NCI-H2107 treated with DMSO at 0.1 percent for 48 hours (cell line): ENCODE results near the gene CTCF.

Experiments used
- DNase-seq: peaks from one replicate; lab custom pipeline; 2025; ENCODE audit not compliant: unreplicated experiment; lab: John Stamatoyannopoulos, UW

The CTCF gene

DNA sequence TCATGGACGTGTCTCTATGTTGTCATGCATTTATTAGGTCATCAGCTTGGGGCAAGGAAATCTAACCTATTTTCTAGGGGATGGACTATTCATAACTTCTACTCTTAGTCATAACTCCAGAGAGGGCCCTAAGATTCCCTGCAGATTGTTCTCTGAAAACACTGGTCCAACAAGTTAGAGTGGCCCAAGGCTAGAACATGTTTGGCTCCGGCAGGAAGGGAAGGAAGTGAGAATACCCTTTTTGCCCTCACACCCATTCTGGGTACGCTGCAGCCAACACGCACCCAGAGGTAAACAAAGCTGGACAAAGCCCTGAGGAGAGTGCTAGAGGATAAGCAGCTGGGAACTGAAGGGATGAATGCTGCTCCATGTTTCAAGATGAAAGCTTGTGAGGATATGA is 114.2 kb downstream of the CTCF start:
- no peak for DNase-seq

DNA sequence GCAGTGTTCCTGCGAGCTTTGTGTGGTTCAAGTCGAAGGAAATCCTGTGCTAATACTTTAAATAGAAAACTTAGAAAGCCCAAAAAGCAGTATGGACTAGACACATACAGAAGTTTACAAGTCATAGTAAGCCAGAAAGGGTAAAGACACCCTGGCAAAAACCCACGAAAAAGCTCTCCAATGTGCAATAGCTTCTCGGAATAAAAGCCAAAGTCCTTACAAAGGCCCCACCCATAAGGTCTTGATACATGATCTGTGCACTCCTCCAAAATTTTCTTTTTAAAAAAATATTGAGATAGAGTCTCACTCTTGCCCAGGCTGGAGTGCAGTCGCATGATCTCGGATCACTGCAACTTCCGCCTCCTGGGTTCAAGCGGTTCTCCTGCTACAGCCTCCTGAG is 114.6 kb downstream of the CTCF start:
- DNase-seq: no peak

GRCh38 chr16:67677712-67678111 is 115.4 kb downstream of the CTCF start:
- DNase-seq: no peak

DNA sequence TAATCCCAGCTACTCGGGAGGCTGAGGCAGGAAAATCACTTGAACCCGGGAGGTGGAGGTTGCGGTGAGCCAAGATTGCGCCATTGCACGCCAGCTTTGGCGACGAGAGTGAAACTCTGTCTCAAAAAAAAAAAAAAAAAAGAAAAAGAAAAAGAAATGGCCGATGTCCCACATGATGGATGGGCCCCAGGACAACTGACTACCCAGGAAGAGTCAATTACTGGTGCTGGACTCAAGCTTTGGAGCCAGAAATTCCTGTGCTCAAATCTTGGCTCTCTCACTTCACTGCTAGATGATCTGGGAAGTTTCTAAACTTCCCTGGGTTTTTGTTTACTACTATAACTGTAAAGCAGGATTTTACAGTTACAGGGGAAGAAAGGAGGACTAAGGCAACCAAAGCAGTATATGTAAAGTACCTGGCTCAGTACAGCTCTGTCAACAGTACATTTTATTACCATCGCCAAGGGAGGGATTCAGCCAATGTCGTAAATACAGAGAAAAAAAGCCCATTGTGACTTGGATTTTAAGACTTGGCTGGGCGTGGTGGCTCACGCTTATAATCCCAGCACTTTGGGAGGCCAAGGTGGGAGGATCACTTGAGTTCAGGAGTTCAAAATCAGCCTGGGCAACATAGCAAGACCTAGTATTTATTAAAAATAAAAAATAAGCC is 116.2 kb downstream of the CTCF start:
- no peak for DNase-seq

DNA sequence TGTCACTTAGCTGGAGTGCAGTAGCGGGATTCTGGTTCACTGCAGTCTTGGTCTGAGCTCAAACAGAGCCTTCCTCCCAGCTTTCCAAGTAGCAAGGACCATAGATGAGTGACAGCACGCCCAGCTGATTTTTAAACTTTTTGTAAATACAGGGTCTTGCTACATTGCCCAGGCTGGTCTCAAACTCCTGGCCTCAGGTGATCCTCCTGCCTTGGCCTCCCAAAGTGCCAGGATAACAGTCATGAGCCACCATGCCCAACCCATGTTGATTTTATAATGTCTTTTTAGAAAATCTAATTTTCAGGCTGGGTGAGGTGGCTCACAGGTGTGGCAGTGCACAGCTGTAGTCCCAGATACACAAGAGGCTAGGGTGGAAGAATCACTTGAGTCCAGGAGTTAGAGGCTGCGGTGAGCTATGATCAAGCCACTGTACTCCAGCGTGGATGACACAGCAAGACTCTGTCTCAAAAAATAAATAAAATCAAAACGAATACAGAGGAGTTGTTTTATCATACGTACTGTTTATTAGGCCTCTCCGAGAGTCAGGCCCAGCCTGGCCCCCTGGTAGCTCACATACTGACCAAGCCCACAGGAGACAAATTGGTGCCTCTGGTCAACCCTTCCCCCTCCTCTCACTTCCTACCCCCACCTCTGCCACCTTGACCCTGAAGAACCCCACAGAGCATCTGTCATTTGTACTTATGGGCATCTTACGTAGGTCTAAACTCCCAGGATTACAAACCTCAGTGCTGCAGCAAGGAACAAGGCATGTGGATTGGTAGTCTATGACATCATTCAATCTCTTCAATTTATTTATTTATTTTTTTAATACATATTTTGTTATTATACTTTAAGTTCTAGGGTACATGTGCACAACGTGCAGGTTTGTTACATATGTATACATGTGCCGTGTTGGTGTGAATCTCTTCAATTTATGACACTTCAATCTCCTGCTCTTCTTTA is 117.9 kb downstream of the CTCF start:
- DNase-seq: no peak

- no peak for DNase-seq
These were observed 121.4 kb downstream of the CTCF start for GRCh38 chr16:67683767-67684166.

DNA sequence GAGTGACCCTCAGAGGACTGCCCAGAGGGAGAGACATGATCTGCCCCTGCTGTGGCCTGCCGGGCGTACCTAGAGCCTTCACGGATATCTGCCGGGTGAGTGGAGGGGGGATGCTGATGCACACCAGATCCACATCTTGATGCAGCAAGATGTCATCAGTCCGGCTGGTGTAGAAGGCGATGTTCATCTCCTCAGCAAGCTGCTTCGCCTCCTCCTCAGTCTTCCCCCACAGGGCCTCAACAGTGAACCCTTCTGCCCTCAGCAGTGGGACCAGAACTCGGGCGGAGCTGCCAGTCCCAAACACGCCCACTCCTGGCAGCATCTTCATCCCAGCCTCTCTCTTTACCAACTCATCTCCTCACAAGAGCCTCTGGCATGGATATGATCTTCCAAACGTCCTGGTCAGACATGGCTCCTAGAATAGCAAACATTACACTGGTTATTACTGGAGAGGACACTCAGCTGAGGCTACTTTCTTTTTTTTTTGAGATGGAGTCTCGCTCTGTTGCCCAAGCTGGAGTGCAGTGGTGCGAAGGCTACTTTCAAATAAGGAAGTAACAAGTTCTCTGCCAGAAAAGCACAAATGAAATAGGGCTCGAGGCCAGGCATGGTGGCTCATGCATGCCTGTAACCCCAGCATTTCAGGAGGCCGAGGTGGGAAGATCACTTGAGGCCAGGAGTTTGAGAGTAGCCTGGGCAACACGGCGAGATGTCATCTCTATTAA is 123.2 kb downstream of the CTCF start:
- no peak for DNase-seq
